Left hindlimb (tissue), 1 donor: Measurements from ENCODE around the gene LAS1L.
A peak's percentile ranks its signal among the peaks of the same experiment; 100 is the strongest.
"Not testable (repeated sequence)": the region's sequence is repeated elsewhere in the genome, so short reads cannot be mapped to it uniquely, and the experiment has no call there.

ENCODE experiments used
- DNase-seq: peaks from one replicate; pipeline ENCODE4 v3.0.0-alpha.2; 2018

LAS1L gene

DNA sequence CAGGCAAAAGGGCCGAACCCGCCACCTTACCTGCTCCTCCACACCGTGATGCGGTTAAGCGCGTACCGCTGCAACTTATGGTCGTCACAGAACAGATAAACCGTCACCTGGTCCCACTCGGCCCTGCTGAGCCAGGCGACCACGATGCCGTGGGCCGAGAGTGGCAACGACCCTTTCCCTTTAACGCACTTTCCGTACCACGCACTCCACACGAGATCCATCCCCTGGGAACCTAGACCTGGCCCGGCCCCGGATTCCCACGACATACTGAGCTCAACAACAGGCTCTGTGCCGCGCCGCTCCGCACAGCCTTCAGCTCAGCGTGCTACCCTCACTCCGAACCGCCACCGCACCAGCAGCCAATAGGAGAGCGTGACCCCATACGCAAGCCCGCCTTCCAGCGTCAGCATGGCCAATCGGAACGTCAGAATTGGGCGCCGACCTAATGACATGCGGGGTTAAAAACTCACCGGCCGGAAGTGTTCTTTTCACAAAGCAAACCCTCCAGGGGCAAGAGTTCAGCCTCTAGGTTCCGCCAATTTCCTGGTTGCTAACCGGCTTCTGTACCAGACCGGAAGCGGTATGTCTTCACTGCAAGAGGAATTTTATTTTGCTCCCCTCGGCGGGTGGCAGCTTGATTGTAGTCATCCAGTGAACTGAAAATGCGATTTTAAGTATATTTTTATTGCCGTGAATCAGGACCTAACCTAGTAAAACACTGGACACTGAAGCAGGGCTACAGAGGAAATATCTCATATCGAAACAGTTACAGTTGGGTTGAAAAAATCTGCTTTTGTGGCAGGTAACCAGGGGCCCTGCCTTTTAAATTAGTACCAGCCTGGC is at the start of gene LAS1L:
LAS1L (minus strand) TSS at position 338 of the 843 bp plus-strand sequence; CDS start at position 266, 72 bp downstream.
- DNase-seq, result peak; percentile 94

DNA sequence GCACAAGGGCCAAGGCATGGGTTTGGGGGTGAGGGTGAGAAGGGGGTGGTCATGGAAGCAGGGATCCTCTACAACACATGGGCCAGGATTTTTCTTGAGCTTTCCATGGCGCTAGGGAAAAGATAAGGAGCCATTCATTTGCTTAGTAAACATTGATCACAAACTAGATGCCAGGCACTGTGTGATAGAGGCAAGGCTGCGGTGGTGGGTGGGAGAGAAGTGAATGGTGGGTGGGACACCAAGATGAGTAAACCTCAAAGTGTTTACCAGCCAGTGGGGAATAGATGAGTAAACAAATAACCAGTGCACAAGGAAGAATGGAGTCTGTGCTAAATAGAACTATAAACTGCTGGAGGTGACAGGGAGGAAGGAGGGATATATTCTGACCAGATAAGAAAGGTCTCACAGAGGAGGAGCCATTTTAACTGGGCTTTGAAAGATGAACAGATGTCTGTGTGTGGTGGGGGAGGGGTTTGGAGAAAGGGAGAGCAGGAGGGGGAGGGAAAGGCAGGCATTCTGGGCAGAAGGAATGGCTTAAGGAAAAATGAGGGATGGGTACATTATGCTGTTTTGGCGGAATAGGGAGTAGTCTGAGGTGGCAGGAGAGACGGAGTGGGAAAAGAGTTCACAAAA is 48.0 kb upstream of the LAS1L start:
- DNase-seq, result no peak

DNA sequence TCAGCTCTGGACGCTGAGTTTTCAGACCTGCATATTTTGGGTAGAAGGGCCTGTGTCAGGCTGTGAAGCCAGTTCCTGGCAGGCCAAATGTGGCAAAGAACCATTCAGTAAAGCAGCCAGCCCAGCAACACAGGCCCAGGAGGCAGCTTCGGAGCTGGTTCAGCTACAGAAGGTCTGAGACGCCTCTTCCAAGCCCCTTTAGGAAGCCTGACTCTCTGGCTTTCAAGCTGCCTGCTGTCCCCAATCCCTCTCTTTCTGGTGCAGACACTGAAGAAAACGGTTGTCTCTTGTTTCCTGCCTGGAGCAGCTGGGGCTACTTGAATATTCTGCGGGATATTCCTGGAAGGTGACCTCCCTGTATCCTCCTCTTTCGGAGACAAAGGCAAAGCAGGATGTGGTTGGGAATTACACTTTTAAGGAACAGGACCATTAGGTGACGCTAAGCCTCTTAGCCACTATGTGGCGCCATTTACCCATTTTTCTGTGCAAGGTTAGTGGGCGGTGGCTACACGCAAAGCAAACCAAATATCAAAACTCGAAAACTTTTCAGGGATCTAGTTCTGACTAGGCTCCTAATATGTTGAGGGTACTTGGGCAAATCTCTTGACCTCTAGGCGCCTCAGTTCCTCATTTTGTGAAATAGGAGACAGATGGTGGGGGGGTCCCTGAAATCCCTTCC is 47.2 kb upstream of the LAS1L start:
- DNase-seq, result peak; percentile 56

DNA sequence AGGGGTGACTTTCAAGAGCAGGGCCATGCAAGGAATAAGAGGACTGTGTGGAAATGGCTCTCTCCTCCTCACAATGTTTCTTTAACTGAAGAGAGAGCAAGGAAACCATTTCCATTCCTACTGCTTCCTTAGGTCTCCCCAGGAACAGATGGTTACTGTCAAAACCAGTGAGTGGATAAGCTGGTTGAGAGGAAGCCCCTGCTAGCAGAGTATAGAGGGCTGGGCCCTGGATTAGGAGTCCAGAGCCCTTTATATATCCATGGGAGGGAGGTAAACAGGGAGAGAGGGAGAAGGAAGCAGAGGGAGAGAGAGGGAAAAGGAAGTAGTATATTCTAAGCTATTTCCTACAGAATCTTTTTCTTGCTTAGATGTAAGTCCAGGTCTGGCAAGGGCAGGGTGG is 43.8 kb upstream of the LAS1L start:
- DNase-seq, result no peak

DNA sequence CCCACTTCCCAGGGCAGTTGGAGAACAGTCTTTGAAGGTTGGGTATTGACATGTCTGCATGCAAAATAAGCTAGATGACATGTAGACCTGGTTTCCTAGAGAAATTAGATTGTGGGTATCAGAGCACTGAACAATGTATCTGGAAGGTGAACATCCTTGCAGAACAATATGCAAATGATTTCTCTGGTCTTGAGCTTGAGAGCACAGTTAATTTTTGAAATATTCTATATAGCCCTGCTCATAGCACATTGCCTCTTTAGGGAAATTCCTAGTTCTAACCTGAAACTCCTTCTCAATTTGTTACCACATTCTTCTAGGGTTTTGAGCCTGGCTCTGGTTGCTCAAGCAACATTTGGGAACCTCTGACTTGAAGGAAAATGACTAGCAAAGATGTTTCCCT is 41.6 kb upstream of the LAS1L start:
- DNase-seq, result no peak

DNA sequence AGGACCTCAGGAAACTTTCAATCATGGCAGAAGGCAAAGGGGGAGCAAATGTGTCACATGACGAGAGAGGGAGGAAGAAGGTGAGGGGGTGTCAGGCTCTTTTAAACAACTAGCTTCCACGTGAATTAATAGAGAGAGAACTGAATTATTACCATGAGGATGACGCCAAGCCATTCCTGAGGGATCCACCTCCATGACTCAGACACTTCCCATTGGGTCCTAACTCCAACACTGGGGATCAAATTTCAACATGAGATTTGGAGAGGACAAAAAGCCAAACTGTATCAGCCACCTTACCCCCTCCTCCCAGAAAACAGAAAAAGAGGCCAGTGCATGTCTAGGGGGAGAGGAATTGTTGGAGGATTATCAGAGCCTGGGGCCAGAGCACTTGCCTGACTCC is 40.4 kb upstream of the LAS1L start:
- DNase-seq, result no peak

DNA sequence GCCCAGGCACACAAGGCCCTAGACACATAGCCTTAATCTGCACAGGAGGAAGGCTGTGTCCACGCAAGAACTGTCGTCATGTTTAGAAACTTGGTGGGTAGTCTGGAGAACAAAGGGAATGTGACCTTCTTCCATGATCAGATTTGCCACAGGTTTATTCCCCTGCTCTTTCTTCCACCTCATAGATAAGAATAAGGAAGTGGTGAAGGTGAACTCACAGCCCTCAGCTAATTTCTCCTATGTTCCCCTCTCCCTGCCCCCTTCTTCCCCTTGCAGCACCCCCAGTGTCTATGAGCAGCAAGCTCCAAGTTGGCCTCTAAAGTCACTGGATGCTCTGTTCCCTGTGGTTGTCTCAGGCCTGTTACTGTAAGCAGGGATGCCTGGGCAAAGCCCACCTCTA is 39.8 kb upstream of the LAS1L start:
- no peak for DNase-seq

DNA sequence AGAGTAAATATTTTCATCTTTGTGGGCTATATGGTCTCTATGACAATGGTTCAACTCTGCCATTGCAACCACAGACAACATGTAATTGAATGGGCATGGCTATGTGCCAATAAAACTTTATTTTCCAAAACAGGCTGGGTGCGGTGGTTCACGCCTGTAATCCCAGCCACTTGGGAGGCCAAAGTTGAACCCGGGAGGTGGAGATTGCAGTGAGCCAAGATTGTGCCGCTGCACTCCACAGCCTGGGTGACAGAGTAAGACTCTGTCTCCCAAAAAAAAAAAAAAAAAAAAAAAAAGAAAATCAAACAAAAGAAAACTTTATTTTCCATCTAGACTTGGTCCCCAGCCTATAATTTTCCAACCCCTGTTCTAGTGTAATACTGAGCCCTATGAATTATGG is 38.4 kb upstream of the LAS1L start:
- no peak for DNase-seq

DNA sequence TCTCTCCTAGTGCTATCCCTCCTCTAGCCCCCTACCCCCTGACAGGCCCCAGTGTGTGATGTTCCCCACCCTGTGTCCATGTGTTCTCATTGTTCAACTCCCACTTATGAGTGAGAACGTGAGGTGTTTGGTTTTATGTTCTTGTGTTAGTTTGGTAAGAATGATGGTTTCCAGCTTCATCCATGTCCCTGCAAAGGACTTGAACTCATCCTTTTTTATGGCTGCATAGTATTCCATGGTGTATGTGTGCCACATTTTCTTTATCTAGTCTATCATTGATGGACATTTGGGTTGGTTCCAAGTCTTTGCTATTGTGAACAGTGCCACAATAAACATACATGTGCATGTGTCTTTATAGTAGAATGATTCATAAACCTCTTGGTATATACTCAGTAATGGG is 28.3 kb upstream of the LAS1L start:
- DNase-seq, result not testable (repeated sequence)

DNA sequence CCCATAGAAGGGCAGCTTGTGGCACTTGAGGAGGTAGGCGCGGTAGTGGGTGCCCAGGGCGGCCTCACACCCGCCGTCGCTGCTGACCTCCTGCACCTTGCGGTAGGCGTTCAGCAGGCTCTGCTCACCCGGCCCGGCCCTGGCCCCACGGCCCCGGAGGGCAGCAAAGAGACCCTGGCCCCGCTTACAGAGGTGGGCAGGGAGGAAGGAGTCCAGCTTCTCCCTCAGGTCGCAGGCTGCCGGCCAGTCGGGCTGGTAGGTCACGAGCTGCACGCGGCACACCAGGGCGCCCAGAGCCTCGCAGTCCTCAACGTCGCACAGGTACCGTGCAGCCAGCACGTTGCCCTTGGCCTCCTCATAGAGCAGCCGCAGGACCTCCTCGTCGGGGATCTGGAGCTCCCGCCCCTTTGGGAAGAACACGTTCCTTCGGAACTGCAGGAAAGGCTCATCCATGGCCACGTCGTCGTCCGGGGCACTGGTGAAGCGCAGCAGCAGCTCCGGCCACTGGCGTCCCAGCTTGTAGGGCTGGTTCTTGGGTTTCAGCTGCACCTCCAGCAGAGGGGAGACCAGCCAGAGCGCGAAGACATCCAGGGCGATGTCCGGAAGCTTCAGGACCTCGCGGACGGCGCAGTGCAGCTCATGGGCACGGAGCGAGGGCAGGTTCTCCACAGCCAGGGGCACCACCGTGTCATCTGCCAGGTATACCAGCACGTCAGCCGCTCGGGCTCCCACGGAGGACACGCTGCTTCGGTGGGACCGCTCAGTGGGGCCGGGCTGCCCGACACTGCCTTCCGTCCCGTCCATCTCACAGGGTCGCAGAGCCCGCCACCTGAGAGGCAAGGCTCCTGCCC is 17.1 kb upstream of the LAS1L start:
- DNase-seq, result no peak

DNA sequence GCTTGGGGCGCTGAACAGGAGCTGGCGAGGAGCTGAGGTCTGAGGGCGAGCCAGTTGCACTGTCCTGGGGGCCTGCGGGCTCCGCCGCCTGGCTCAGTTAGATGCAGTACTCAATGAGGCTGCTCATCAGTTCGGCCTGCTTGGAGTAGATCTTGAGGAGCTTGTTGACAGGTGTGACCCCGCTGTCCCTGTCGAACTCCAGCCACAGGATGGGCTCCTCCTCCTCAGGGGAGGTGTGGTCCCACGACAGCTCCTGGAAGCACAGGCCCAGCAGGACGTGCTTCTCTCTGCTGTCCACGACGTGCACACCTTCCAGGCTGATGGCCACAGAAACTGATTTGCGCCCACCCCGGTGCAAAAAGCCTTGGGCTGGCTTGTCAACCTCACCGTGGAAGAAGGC is 16.5 kb upstream of the LAS1L start:
- DNase-seq, result no peak

DNA sequence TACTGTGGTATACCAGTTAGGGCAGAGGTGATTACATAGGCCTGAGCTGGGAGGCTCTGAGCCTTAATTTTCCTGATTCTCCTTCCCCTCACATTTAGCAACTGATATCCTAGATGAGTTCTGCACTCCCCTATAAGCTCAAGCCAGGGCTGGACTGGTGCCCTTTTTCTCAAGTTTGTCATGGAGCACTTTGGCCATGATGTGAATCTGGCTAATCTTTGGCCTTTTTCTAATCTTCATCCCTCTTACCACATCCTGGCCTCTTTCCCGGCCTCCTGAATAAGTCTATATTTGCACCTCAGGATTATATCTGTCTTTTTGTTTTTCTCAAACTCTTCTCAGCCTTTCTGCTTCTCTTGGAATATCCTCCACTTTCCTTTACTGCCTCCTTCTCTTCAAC is 10.9 kb upstream of the LAS1L start:
- DNase-seq, result no peak

DNA sequence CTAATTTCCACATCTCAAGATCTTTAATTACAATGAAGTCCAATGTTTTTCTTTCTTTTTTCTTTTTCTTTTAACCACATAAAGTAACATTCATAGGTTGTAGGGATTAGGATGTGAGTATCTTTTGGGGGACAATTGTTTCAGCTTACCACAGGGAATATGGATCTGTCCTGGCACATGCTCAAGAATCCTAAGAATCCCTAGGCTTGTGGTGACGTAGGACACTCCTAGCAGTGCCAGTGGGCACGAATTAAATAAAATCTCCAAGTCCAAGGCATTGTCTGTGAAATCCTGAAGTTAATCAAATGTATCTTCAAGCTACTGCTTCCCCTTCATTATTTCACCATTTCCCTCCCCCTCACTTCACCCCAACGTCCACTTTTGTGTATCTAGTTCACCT is 2.6 kb upstream of the LAS1L start:
- DNase-seq, result no peak

DNA sequence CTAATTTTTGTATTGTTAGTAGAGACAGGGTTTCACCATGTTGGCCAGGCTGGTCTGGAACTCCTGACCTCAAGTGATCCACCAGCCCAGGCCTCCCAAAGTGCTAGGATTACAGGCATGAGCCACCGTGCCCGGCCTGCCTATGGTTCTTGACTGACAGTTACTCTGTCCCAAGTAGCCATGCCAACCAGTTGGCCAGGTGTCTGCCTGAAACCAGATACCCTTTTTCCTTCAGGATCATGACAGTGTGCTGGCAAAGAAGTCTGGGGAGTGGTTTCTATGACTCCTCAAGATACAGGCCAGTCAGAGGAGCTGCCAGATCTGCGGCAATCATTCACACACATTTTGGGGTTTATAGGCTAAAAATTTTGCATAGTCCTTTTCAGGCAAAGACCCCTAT is 1.7 kb upstream of the LAS1L start:
- no peak for DNase-seq

DNA sequence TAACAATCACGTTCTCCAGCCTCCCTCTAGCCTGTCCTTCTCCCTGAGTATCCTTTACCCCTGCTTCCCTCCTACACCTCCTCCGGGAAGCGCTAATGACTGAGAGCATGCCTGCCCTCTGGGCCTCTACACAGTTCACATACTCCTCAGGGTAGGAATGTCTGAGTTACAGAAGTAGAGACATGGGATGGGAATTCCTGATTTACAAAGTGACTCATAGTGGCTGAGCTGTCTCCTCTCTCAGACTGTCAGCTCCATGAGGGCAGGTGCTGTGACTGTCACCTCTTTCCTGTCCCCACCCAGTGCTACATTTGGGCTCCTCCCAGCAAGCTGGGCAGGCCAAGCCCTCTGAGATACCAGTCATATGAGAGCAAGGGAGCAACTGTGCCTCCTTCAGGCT is 2.6 kb downstream of the LAS1L start:
- no peak for DNase-seq

DNA sequence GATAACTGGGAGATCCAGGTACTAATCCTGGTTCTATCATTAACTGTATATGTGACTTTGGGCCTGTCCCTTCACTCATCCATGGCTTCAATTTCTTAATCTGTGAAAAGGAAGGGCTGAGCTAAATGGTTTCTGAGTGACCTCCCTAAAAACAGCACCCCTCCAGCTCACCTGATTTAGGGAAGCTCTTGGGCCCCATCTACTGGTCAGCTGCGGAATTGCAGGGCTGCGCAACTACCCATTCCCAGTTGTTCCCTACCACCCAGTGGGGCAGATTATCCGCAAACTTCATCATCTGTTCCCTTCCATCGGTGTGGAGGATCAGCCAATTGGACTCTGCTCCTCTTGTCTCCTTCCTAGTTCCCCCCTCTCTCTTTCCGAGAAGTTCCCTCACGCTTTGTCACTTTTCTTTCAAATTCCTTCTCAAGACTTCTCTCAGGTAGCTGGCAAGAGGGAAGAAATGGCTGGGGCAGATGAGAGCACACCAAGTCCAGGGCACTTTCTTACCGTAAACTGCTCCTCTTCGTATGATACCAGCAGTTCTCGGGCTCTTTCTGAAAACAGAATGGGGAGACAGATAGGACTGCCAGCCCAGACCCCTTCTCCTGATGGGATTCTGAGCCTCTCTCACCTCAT is 5.8 kb downstream of the LAS1L start:
- no peak for DNase-seq

DNA sequence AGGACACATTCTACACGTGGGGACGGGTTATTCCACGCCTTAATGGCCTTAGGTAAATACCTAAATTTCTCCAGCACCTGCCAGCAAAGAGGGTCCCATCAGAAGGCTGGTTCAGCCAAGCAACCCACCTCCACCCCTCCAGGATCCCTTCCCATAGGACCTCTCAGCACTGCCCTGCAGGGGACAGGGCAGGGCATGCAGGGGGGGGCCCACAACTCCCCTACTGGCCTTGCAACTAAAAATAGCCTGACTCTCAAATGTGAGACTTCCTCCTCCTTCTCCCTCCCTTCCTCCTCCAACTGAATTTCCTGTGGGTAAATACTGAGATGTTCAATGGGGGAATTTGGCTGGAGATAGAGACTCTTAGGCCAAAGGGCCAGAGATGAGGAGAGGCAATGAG is 6.3 kb downstream of the LAS1L start:
- DNase-seq, result no peak

DNA sequence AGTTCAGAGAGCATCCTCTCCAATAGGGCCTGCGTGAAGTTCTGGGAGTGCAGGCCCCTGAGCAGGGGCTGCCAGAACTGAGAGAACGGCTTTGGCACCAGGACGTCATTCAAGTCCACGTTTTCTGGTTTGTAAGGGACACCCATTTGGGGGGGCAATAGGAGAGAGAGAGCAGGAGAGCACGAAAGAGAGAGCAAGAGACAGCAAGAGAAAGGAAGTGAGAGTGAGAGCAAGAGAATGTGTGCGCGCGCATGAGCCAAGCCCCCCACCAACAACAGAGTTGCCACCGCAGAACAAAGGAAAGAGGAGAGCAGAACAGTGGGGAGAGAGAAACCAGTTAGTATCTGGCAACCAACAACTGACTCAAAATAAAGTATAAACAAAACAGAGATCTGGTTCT is 10.4 kb downstream of the LAS1L start:
- no peak for DNase-seq

DNA sequence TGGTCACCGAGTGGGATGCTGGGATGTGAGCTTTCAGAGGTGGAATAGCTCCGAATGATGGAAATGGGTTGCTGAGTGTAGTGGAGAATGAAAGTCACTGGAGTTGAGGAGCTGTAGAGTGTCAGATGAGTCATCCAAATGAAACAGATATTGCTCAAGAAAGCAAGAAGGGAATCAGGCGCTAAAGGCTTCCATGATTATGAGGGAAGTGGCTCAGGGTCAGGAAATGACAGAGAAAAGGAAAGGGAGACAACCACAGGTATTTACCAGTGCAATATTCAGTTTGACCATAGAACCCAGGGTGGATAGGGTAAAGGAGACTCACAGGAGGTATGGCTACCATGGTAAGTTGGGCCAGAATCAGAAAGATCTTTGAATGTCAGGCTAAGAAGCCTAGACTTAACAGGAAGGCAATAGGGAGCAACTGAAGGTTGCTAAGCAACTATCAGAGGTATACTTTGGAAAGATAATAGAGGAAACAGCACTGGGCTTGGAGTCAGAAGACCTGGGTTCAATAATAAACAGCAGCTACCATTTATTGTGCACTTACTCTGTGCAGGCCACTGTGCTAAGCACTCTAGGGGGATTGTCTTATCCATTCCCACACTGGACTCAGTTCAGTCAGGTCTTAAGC is 11.7 kb downstream of the LAS1L start:
- no peak for DNase-seq

DNA sequence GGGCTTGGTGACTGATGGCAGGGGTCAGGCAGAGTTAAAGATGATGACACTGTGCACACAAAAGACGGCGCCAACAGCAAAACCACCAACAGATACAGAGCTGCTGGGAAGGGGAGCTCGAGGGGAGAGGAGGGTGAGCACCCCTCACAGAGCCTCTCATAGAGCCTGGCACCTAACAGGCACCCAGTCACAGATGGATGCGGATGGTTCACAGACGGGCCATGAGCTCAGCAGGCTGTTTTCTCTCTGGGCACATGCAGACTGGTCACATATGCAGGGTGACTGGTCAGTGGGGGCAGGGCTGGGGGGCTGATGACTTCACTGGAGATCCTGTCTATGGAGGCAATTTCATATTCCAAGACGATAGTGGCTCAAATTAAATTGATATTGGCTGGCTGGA is 15.1 kb downstream of the LAS1L start:
- not testable (repeated sequence) for DNase-seq

DNA sequence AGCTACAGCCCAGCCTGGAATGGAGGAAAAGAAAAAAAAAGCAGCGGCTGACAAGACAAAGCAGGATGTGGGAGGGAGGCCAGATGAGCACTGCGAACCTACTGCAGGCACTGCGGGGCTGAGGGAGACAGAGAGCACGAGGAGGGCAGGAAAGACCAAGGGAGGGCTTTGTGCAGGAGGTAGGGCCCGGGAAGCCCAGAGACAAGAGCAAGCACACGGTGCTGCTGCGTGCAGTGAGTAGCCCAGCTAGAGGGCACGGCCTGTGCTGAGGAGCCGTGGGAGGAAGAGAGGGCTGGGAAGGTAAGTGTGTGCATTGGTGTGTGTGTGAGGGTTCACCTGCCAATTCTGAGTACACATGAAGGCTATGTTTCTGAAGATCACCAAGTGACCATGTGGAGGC is 15.6 kb downstream of the LAS1L start:
- DNase-seq, result not testable (repeated sequence)

DNA sequence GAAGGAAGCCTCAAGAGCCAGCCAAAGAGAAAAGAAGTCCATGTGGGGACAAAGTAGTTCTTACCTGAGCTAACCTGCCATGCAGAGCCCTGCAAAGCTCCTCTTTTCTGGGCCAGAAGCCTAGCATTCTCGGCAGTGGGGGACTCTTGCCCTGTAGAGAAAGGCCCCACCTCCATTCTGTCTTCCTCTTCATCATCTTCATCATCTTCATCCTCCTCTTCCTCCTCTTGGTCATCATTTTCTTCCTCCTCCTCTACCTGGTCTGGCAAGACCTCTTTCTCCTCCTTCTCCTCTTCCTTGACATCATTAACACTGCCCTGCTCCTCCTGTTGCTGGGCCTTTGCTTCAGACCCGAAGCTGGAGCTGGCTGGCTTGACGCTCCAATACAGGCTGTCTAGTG is 16.7 kb downstream of the LAS1L start:
- DNase-seq, result no peak
